Measurements from ENCODE around the gene PARVA.
"Not testable (repeated sequence)": the region's sequence is repeated elsewhere in the genome, so short reads cannot be mapped to it uniquely, and the experiment has no call there.

PARVA gene
- 1.2 to 2.7 (median 1.7) reads per million in 4 donors for total RNA-seq

GRCh38 chr11:12377106-12377823 is at the start of gene PARVA:
Gene PARVA (plus strand): TSS chr11:12377571. CDS start chr11:12377648, 77 bp downstream.
- DNase-seq = no peak

- DNase-seq = no peak
Observed at GRCh38 chr11:12329169-12329568, 48.2 kb upstream of the PARVA start.

- no peak for DNase-seq
Observed at GRCh38 chr11:12329797-12330196, 47.6 kb upstream of the PARVA start.

GRCh38 chr11:12330485-12331231 is 46.7 kb upstream of the PARVA start:
- no peak for DNase-seq

GRCh38 chr11:12331239-12331874 is 46.0 kb upstream of the PARVA start:
- peak; percentile 34 to 72 (median 51) for DNase-seq

- DNase-seq = no peak
Observed at GRCh38 chr11:12343526-12343925, 33.8 kb upstream of the PARVA start.

- DNase-seq = no peak
Observed at GRCh38 chr11:12353534-12353933, 23.8 kb upstream of the PARVA start.

- no peak for DNase-seq
Observed at GRCh38 chr11:12354750-12355545, 22.4 kb upstream of the PARVA start.

GRCh38 chr11:12356944-12357655 is 20.3 kb upstream of the PARVA start:
- no peak for DNase-seq

- not testable (repeated sequence) for DNase-seq
Observed at GRCh38 chr11:12357697-12358096, 19.7 kb upstream of the PARVA start.

GRCh38 chr11:12358302-12359188 is 18.8 kb upstream of the PARVA start:
- DNase-seq = no peak

- DNase-seq = no peak
Observed at GRCh38 chr11:12359761-12360160, 17.6 kb upstream of the PARVA start.

GRCh38 chr11:12361682-12362081 is 15.7 kb upstream of the PARVA start:
- DNase-seq = no peak

GRCh38 chr11:12362857-12363256 is 14.5 kb upstream of the PARVA start:
- no peak for DNase-seq

- DNase-seq = no peak
Observed at GRCh38 chr11:12363373-12363772, 14.0 kb upstream of the PARVA start.

GRCh38 chr11:12365965-12366575 is 11.3 kb upstream of the PARVA start:
- DNase-seq = peak in 4 of 5 donors; percentile 25 to 82 (median 44)

GRCh38 chr11:12367057-12367456 is 10.3 kb upstream of the PARVA start:
- not testable (repeated sequence) for DNase-seq

- DNase-seq = no peak
Observed at GRCh38 chr11:12372111-12372510, 5.3 kb upstream of the PARVA start.

- no peak for DNase-seq
Observed at GRCh38 chr11:12375720-12376119, 1.7 kb upstream of the PARVA start.

GRCh38 chr11:12376259-12377081 is 901 bp upstream of the PARVA start:
- no peak for DNase-seq

All from T-helper 1 cell (primary cell).